GM21360 (cell line): ENCODE results near the gene PRKAB2.
A peak's percentile ranks its signal among the peaks of the same experiment; 100 is the strongest.
"Not testable (repeated sequence)": the region's sequence is repeated elsewhere in the genome, so short reads cannot be mapped to it uniquely, and the experiment has no call there.

Source experiments
- ATAC-seq: cut with Tn5 transposase; IDR thresholded peaks from one replicate; pipeline ENCODE4 v1.9.1; 2021; ENCODE audit warnings: mild to moderate bottlenecking, moderate library complexity; ENCODE audit not compliant: unreplicated experiment

PRKAB2 gene

GRCh38 chr1:147172168-147173016 is at the start of gene PRKAB2:
PRKAB2 (minus strand) TSS chr1:147172470; CDS start chr1:147172144, 326 bp downstream.
- ATAC-seq, result peak; percentile 81

- ATAC-seq, result no peak
Measured at GRCh38 chr1:147218606-147219005, 46.3 kb upstream of the PRKAB2 start.

GRCh38 chr1:147217141-147217540 is 44.9 kb upstream of the PRKAB2 start:
- no peak for ATAC-seq

GRCh38 chr1:147216124-147216523 is 43.9 kb upstream of the PRKAB2 start:
- no peak for ATAC-seq

- ATAC-seq, result no peak
Measured at GRCh38 chr1:147215540-147215916, 43.3 kb upstream of the PRKAB2 start.

GRCh38 chr1:147214842-147215539 is 42.7 kb upstream of the PRKAB2 start:
- ATAC-seq, result no peak

GRCh38 chr1:147214325-147214724 is 42.1 kb upstream of the PRKAB2 start:
- ATAC-seq, result no peak

- ATAC-seq, result no peak
Measured at GRCh38 chr1:147213271-147213670, 41.0 kb upstream of the PRKAB2 start.

- no peak for ATAC-seq
Measured at GRCh38 chr1:147211577-147211976, 39.3 kb upstream of the PRKAB2 start.

- no peak for ATAC-seq
Measured at GRCh38 chr1:147210987-147211386, 38.7 kb upstream of the PRKAB2 start.

GRCh38 chr1:147209825-147210821 is 37.9 kb upstream of the PRKAB2 start:
- ATAC-seq, result no peak

- no peak for ATAC-seq
Measured at GRCh38 chr1:147208619-147209018, 36.3 kb upstream of the PRKAB2 start.

GRCh38 chr1:147207192-147207591 is 34.9 kb upstream of the PRKAB2 start:
- ATAC-seq, result no peak

GRCh38 chr1:147204080-147204479 is 31.8 kb upstream of the PRKAB2 start:
- no peak for ATAC-seq

- ATAC-seq, result no peak
Measured at GRCh38 chr1:147202576-147202975, 30.3 kb upstream of the PRKAB2 start.

- ATAC-seq, result no peak
Measured at GRCh38 chr1:147201786-147202185, 29.5 kb upstream of the PRKAB2 start.

- no peak for ATAC-seq
Measured at GRCh38 chr1:147201276-147201675, 29.0 kb upstream of the PRKAB2 start.

GRCh38 chr1:147197324-147197723 is 25.1 kb upstream of the PRKAB2 start:
- ATAC-seq, result not testable (repeated sequence)

GRCh38 chr1:147189514-147189913 is 17.2 kb upstream of the PRKAB2 start:
- ATAC-seq, result no peak

GRCh38 chr1:147185432-147185831 is 13.2 kb upstream of the PRKAB2 start:
- no peak for ATAC-seq
